ENCODE measurements around the gene NUP153.

NUP153 gene

DNA sequence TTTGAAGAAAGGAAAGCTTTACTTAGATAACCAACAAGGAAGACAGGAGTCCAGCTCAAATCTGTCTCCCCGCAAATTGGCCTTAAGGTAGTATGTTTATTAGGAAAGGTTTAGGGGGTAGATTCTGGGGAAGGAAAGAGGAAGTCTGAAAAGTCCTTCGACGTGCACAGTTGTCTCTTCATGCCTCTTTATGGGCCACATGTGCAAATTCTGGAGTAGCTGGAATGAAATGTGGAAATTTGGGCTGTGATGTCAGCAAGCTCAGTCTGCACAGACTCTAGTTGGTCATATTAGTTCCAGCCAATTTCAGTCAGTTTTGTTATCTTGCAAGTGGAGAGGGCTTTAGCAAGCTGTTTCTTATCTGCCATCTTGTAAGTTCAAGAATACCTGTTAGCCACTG is 50.1 kb downstream of the NUP153 start:
- DNase-seq, result no peak

DNA sequence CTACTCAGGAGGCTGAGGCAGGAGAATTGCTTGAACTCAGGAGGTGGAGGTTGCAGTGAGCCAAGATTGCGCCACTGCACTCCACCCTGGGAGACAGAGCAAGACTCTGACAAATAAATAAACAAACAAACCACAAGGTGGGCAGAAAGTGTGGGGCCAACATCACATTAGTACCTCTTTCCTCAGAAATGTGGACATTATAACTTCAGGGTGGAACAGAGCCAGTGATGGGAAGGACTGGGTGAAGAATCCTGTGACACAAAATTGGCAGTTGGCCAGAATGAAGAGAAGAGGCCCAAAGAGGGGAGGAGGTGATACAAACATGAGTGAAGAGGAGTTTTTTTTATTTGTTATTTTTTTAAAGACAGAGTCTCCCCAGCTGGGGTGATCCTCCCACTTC is 50.6 kb downstream of the NUP153 start:
- DNase-seq, result no peak

DNA sequence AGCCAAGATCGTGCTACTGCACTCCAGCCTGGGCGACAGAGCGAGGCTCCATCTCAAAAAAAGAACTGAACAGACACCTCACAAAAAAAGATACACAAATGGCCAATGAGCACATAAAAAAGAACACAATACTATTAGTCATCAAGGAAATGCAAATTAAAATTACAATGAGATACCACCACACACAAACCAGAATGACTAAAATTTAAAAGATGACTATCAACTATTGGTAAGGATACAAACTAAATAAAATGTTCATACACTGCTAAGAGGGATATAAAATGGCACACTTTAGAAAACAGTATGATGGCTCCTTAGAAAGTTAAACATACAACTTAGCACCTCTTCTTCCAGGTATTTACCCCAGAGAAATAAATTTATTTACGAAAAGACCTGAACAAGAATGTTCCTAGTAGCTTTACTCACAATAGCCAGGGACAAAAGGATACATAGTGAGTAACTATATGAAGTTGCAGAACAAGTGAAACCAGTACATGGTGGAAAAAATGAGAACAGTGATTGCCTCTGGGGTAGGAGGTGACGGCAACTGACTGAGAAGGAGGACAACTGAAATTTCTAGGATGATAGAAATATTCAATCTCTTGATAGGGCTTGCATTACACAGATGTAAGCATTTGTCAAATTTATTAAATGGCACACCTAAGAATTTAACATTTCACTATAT is 53.4 kb downstream of the NUP153 start:
- DNase-seq, result no peak

DNA sequence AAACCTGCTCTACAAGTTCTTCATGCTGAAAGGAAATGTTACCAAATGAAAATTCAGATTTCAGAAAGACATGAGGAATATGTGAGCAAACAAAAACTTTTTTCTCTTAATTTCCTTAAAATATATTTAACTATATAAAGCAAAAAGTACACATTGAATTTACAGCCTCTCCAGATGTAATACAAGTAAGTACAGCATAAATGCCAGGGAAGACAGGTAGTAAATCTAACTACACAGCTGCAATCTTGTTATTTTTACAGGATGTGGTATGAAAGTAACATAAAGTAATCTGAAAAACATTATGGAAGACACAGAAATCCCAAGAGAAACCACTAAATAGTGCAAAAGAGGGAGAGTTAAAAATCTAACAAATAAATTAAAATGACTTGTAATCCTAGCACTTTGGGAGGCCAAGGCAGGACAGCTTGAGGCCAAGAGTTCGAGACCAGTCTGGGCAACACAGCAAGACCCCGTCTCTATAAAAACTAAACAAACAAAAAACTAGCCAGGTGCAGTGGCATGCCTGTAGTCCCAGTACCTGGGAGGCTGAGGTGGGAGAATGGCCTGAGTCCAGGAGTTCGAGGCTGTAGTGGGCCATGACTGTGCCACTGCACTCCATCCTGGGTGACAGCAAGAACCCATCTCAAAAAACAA is 55.9 kb downstream of the NUP153 start:
- no peak for DNase-seq

DNA sequence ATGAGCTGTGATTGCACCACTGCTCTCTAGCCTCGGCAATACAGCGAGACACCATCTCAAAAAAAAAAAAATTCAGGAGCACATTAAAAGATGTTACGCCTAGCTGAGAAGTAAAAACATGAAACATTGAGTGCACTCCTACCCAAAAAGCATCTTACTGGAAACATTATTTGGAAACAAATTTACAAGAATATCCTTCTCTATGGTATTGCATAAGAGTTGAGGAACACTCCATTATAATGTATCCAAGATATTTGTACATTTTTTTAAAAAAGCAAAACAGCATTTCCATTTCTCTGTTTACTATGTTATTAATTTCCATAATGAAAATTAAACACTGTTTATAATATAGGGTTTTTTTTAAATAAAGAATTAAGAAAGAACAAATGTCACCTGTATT is 58.0 kb downstream of the NUP153 start:
- no peak for DNase-seq

DNA sequence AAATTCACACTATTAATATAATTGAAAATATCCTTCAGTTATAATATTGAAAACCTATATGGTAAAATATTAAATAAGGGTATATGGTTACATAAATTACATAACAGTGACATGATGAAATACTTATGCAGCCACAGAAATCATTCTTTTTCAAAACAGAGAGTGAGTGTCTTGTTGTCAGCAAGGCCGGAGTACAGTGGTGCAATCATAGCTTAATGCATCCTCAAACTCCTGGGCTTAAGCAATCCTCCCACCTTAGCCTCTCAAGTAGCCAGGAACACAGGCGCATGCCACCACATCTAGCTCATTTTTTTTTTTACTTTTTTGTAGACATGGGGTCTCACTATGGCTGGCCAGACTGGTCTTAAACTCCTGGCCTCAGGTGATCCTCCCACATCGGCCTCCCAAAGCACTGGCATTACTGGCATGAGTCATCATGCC is 66.2 kb downstream of the NUP153 start:
- no peak for DNase-seq

GRCh38 chr6:17638212-17638715 is 68.5 kb downstream of the NUP153 start:
- DNase-seq, result no peak

GRCh38 chr6:17635568-17635967 is 71.2 kb downstream of the NUP153 start:
- DNase-seq, result no peak

DNA sequence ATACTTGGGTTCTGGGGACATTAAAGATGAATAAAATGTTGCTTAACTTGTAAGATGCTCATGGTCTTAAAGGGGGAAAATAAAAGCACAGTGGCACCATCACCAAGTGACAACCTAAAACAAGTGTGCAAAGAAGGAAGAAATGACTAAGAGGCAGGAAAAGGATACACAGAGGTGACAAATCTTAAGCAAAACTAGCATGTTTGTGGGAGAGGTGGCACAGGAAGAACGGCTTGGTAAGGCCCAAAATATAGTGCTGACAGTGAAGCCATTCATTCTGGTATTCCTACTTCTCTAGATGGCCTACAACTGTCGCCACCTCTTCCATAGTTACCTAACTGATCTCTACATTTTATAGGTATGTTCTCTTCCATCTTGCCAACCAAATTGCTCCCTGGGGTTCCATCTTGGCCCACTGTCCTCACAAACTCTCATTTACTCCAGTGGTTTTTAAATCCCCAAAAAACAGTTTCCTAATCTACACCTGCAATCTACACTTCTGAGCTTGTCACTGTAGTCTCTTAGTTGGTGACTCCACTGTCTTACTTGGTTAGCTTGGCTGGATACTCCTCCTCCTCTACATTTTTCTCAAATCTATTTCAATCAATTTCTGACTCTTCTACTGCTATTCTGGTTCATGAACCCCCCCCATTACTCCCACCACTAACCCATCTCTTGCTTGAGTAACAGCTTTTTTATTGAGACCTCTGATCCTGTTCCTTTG is 73.1 kb downstream of the NUP153 start:
- DNase-seq, result no peak

GRCh38 chr6:17632934-17633333 is 73.8 kb downstream of the NUP153 start:
- no peak for DNase-seq

DNA sequence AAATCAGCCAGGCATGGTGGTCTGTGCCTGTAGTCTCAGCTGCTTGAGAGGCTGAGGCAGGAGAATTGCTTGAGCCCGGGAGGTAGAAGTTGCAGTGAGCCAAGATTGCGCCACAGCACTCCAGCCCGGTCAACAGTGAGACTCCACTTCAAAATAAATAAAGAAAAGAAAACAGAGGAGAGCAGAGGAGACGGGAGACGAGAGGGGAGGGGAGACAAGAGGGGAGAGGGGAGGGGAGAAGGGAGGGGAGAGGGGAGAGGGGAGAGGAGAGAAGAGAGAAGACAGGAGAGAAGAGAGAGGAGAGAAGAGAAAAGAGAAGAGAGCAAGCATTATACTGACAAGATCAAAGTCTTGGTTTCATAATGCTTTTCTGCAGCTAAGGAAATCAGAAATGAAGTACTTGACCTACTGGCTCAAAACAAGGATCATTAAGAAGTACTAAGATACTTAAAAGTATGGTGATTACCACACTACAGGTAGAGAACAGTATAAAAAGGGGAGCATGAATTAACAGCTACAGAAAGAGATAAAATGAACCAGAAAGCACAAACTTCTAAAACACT is 76.1 kb downstream of the NUP153 start:
- no peak for DNase-seq

GRCh38 chr6:17629824-17630510 is 76.8 kb downstream of the NUP153 start:
- no peak for DNase-seq

GRCh38 chr6:17628873-17629272 is 77.9 kb downstream of the NUP153 start:
- no peak for DNase-seq

DNA sequence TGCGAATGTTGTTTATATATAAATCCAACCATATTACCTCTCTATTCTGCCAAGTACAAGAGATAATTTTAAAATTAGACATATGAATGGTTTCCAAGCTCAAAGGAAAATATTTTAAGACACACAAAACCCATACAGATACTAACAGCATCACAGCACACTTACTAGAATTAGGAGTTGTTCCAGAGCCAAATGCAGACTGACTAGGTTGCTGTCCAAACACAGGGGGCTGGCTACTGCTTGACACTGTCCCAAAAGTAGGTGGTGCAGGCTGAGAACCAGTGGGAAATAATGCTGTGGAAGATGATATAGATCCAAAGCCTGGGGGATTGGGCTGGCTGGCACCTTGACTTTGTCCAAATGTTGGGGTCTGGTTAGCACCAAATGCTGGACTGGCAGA is 82.3 kb downstream of the NUP153 start:
- no peak for DNase-seq

- DNase-seq, result no peak
Measured at GRCh38 chr6:17622144-17622543, 84.6 kb downstream of the NUP153 start.

DNA sequence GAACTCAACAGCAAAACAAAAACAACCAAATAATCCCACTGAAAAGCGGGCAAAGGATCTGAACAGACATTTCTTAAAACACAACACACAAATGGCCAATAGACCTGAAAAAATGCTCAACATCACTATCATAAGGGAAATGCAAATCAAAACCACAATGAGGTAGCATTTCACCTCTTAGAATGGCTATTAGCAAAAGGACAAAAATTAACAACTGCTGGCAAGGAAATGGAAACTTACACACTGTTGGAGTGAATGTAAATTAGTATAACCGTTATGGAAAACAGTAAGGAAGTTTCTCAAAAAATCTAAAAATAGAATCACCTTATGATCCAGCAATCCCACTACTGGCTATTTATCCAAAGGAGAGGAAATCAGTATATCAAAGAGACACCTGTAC is 85.7 kb downstream of the NUP153 start:
- DNase-seq, result no peak

DNA sequence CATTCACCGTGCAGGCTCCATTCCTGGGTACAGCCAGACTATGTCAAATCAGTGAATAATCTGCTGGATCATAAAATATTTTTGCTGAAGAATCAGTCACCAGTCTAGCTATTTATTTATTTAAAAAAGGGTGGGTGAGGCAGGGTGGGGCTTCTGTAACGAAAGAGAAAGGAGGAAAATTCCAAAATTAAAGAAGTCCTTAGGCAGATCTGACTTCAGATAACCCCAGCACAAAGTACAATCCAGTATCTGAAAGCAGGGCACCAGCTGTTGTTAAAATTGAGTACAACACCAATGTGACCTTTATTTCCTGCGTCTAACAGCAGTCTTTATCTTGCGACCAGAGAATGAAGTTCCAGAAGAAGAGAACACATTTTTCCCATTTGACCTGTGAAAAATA is 90.9 kb downstream of the NUP153 start:
- DNase-seq, result no peak

DNA sequence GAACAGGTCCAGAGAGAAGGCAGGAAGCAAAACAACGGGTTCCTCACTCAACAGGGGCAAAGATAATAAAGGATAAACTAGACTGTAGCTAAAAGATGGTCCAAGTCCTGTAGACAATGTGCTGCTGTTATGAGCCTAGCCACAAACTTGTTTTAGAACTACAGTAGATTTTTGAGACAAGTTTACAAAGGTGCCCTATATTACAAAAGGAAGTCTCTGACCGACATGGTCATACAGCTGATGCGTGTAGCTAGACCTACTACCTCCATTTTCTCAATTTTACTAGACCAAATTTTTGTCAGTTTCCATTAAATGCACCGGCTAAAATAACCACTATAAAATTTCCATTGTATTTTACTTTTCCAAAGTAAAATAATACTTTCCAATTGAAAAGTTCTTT is 94.7 kb downstream of the NUP153 start:
- no peak for DNase-seq

DNA sequence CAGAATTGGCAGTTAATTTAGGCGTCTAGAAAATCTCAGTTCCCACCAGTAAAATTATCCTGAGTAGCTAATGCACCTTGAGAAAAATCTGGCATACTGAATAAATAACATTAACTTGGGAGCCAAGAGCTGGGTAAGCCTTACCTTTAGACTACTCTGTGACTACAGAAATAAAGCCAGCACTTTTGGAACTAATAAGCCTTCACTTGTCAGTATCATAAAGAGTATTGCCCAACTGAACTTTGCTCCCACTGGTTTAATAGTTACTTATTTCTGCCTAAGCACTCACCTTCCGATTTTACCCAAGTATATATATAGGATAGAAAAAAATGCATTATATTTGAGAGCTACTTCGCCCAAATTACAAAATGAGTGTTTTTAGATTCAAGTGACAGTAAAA is 95.9 kb downstream of the NUP153 start:
- DNase-seq, result no peak

GRCh38 chr6:17606606-17607005 is 100.1 kb downstream of the NUP153 start:
- DNase-seq, result no peak

- DNase-seq, result no peak
Measured at GRCh38 chr6:17602888-17603287, 103.8 kb downstream of the NUP153 start.

GRCh38 chr6:17601386-17601703 is 105.4 kb downstream of the NUP153 start:
- peak; percentile 21 for DNase-seq
